Measurements from ENCODE around the gene SEC31B. TPM values are rescaled to one million over a fixed set of nuclear protein-coding genes. Genes with fewer than 3 reads are reported as not detected.

SEC31B gene
- total and polyA plus RNA-seq, 2 experiments from 2014 or later, result 2.9 to 6.7 TPM

DNA sequence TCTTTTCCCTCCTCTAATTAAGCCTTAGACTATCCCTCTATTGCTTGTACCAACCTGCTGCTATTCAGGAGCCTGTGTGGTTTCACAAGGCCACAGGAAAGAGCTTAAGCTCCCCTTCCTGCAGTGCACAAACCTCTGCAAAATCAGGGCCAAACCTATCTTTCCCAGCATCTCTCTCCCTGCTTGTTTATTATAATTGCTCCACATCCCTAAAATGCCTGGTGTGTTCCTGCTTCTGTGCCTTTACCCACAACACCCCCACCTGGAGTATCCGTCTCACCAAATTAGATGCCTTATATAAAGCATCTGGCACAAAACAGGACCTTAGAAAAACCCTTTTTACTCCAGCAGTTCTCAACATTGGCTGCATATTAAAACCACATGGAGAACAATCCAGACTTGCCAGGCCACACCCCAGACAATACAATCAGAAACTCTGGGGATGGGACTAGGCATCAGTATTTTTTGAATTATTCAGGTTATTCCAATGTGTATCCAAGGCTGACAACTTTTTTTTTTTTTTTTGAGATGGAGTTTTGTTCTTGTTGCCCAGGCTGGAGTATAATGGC lies 16.7 kb downstream of the SEC31B start:
- H3K4me1 Mint-ChIP-seq, result 0 out of 3 replicates have a peak, but pooled peaks cover 3% of the 10 kb centered on the region
- ATAC-seq (no peak), DNase-seq (ENCODE audit: low spot score) (no peak)
- no peaks in the 10 kb centered on the region for H3K27me3 ChIP-seq (ENCODE audit: insufficient read depth)
- no peaks in the 10 kb centered on the region for H3K9me2 ChIP-seq (ENCODE audit: insufficient read depth)
- no peak overlapping the region for H3K27ac Mint-ChIP-seq
- no peak overlapping the region for H3K4me3 Mint-ChIP-seq
- H3K79me2 ChIP-seq (replicated peaks; ENCODE audit: insufficient read depth), result no peaks in the 10 kb centered on the region
- peaks cover 7% of the 10 kb centered on the region for H3K27me3 Mint-ChIP-seq (ENCODE audit: insufficient read depth, low read depth, poor library complexity)
- TF ChIP-seq STAT1 (IDR thresholded peaks at IDR 0.05; ENCODE audit: unreplicated experiment) (no peak), JUNB (IDR thresholded peaks at IDR 0.05; ENCODE audit: unreplicated experiment) (no peak), CREB1 (CRISPR knock-in tag; IDR thresholded peaks at IDR 0.05; ENCODE audit: low read depth) (no peak), NANOG (IDR thresholded peaks at IDR 0.05; ENCODE audit: borderline replicate concordance) (no peak), EZH2phosphoT487 (IDR thresholded peaks at IDR 0.05; ENCODE audit: unreplicated experiment) (no peak), ZNF331 (CRISPR knock-in tag; IDR thresholded peaks at IDR 0.05; ENCODE audit: low read depth) (no peak), ZNF114 (CRISPR knock-in tag; IDR thresholded peaks at IDR 0.05) (no peak), POLR2AphosphoS5 (IDR thresholded peaks at IDR 0.05; ENCODE audit: low read depth) (no peak), EZH2 (IDR thresholded peaks at IDR 0.05; ENCODE audit: low read depth, unreplicated experiment) (no peak)
- TF ChIP-seq, protein P1, sequence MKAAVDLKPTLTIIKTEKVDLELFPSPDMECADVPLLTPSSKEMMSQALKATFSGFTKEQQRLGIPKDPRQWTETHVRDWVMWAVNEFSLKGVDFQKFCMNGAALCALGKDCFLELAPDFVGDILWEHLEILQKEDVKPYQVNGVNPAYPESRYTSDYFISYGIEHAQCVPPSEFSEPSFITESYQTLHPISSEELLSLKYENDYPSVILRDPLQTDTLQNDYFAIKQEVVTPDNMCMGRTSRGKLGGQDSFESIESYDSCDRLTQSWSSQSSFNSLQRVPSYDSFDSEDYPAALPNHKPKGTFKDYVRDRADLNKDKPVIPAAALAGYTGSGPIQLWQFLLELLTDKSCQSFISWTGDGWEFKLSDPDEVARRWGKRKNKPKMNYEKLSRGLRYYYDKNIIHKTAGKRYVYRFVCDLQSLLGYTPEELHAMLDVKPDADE (IDR thresholded peaks at IDR 0.05), result no peak
- TF ChIP-seq, protein P2, sequence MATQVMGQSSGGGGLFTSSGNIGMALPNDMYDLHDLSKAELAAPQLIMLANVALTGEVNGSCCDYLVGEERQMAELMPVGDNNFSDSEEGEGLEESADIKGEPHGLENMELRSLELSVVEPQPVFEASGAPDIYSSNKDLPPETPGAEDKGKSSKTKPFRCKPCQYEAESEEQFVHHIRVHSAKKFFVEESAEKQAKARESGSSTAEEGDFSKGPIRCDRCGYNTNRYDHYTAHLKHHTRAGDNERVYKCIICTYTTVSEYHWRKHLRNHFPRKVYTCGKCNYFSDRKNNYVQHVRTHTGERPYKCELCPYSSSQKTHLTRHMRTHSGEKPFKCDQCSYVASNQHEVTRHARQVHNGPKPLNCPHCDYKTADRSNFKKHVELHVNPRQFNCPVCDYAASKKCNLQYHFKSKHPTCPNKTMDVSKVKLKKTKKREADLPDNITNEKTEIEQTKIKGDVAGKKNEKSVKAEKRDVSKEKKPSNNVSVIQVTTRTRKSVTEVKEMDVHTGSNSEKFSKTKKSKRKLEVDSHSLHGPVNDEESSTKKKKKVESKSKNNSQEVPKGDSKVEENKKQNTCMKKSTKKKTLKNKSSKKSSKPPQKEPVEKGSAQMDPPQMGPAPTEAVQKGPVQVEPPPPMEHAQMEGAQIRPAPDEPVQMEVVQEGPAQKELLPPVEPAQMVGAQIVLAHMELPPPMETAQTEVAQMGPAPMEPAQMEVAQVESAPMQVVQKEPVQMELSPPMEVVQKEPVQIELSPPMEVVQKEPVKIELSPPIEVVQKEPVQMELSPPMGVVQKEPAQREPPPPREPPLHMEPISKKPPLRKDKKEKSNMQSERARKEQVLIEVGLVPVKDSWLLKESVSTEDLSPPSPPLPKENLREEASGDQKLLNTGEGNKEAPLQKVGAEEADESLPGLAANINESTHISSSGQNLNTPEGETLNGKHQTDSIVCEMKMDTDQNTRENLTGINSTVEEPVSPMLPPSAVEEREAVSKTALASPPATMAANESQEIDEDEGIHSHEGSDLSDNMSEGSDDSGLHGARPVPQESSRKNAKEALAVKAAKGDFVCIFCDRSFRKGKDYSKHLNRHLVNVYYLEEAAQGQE (IDR thresholded peaks at IDR 0.05; ENCODE audit: unreplicated experiment), result no peak
- TF ChIP-seq, protein P3, sequence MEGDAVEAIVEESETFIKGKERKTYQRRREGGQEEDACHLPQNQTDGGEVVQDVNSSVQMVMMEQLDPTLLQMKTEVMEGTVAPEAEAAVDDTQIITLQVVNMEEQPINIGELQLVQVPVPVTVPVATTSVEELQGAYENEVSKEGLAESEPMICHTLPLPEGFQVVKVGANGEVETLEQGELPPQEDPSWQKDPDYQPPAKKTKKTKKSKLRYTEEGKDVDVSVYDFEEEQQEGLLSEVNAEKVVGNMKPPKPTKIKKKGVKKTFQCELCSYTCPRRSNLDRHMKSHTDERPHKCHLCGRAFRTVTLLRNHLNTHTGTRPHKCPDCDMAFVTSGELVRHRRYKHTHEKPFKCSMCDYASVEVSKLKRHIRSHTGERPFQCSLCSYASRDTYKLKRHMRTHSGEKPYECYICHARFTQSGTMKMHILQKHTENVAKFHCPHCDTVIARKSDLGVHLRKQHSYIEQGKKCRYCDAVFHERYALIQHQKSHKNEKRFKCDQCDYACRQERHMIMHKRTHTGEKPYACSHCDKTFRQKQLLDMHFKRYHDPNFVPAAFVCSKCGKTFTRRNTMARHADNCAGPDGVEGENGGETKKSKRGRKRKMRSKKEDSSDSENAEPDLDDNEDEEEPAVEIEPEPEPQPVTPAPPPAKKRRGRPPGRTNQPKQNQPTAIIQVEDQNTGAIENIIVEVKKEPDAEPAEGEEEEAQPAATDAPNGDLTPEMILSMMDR (conservative IDR thresholded peaks at IDR 0.05; ENCODE audit: low read depth in 2 of 2), result no peak
- TF ChIP-seq, protein P4, sequence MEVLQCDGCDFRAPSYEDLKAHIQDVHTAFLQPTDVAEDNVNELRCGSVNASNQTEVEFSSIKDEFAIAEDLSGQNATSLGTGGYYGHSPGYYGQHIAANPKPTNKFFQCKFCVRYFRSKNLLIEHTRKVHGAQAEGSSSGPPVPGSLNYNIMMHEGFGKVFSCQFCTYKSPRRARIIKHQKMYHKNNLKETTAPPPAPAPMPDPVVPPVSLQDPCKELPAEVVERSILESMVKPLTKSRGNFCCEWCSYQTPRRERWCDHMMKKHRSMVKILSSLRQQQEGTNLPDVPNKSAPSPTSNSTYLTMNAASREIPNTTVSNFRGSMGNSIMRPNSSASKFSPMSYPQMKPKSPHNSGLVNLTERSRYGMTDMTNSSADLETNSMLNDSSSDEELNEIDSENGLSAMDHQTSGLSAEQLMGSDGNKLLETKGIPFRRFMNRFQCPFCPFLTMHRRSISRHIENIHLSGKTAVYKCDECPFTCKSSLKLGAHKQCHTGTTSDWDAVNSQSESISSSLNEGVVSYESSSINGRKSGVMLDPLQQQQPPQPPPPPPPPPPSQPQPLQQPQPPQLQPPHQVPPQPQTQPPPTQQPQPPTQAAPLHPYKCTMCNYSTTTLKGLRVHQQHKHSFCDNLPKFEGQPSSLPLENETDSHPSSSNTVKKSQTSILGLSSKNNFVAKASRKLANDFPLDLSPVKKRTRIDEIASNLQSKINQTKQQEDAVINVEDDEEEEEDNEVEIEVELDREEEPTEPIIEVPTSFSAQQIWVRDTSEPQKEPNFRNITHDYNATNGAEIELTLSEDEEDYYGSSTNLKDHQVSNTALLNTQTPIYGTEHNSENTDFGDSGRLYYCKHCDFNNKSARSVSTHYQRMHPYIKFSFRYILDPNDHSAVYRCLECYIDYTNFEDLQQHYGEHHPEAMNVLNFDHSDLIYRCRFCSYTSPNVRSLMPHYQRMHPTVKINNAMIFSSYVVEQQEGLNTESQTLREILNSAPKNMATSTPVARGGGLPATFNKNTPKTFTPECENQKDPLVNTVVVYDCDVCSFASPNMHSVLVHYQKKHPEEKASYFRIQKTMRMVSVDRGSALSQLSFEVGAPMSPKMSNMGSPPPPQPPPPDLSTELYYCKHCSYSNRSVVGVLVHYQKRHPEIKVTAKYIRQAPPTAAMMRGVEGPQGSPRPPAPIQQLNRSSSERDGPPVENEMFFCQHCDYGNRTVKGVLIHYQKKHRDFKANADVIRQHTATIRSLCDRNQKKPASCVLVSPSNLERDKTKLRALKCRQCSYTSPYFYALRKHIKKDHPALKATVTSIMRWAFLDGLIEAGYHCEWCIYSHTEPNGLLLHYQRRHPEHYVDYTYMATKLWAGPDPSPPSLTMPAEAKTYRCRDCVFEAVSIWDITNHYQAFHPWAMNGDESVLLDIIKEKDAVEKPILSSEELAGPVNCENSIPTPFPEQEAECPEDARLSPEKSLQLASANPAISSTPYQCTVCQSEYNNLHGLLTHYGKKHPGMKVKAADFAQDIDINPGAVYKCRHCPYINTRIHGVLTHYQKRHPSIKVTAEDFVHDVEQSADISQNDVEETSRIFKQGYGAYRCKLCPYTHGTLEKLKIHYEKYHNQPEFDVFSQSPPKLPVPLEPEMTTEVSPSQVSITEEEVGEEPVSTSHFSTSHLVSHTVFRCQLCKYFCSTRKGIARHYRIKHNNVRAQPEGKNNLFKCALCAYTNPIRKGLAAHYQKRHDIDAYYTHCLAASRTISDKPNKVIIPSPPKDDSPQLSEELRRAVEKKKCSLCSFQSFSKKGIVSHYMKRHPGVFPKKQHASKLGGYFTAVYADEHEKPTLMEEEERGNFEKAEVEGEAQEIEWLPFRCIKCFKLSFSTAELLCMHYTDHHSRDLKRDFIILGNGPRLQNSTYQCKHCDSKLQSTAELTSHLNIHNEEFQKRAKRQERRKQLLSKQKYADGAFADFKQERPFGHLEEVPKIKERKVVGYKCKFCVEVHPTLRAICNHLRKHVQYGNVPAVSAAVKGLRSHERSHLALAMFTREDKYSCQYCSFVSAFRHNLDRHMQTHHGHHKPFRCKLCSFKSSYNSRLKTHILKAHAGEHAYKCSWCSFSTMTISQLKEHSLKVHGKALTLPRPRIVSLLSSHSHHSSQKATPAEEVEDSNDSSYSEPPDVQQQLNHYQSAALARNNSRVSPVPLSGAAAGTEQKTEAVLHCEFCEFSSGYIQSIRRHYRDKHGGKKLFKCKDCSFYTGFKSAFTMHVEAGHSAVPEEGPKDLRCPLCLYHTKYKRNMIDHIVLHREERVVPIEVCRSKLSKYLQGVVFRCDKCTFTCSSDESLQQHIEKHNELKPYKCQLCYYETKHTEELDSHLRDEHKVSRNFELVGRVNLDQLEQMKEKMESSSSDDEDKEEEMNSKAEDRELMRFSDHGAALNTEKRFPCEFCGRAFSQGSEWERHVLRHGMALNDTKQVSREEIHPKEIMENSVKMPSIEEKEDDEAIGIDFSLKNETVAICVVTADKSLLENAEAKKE (CRISPR knock-in tag; IDR thresholded peaks at IDR 0.05), result no peak
- H3K27ac ChIP-seq (ENCODE audit: low read depth), result no peak overlapping the region
- H3F3A ChIP-seq (replicated peaks; ENCODE audit: low read depth), result no peaks in the 10 kb centered on the region
- H3K36me3 ChIP-seq (ENCODE audit: insufficient read depth), result no peaks in the 10 kb centered on the region; the same call in 1 of the 2 replicates
- no peaks in the 10 kb centered on the region for H3K4me1 ChIP-seq (ENCODE audit: insufficient read depth)
- no peaks in the 10 kb centered on the region for H3K36me3 Mint-ChIP-seq (ENCODE audit: low read depth)
- no peak overlapping the region for H3K4me3 ChIP-seq
- H4K20me1 ChIP-seq (replicated peaks; ENCODE audit: insufficient read depth), result no peaks in the 10 kb centered on the region
- no peaks in the 10 kb centered on the region for H3K9me3 Mint-ChIP-seq
- H3K4me2 ChIP-seq, result no peak overlapping the region
- H2AFZ ChIP-seq, result no peak overlapping the region
